ENCODE data around the gene PSKH1. TPM values are rescaled to one million over a fixed set of nuclear protein-coding genes. Genes with fewer than 3 reads are reported as not detected.
A peak's percentile ranks its signal among the peaks of the same experiment; 100 is the strongest.
"Not testable (repeated sequence)": the region's sequence is repeated elsewhere in the genome, so short reads cannot be mapped to it uniquely, and the experiment has no call there.

The PSKH1 gene
- total and polyA plus RNA-seq, 2 donors from 2014 or later, result 23.6 to 33.2 TPM

GRCh38 chr16:67935402-67936123, 42.5 kb downstream of the PSKH1 start:
- H3K36me3 ChIP-seq (ENCODE audit: control insufficient read depth in 2 of 3, insufficient read depth in 3 of 3, low read length in 3 of 3), result peaks cover 0 to 2% (median 0%) of the 10 kb centered on the region in 3 donors
- intact Hi-C loops (cut with DNase I), result no loop called here
- H3K4me3 ChIP-seq (ENCODE audit: low read length in 3 of 3), result peak overlapping the region; percentile 70 to 86 (median 84)
- H3K4me1 ChIP-seq (ENCODE audit: control insufficient read depth in 2 of 3, insufficient read depth in 2 of 3, low read depth in 1 of 3, low read length in 3 of 3), result peaks cover 0 to 25% (median 11%) of the 10 kb centered on the region in 3 donors
- FAIRE-seq (peak; percentile 82), DNase-seq (peak; percentile 97 to 99 (median 98))
- TF ChIP-seq, protein P1, sequence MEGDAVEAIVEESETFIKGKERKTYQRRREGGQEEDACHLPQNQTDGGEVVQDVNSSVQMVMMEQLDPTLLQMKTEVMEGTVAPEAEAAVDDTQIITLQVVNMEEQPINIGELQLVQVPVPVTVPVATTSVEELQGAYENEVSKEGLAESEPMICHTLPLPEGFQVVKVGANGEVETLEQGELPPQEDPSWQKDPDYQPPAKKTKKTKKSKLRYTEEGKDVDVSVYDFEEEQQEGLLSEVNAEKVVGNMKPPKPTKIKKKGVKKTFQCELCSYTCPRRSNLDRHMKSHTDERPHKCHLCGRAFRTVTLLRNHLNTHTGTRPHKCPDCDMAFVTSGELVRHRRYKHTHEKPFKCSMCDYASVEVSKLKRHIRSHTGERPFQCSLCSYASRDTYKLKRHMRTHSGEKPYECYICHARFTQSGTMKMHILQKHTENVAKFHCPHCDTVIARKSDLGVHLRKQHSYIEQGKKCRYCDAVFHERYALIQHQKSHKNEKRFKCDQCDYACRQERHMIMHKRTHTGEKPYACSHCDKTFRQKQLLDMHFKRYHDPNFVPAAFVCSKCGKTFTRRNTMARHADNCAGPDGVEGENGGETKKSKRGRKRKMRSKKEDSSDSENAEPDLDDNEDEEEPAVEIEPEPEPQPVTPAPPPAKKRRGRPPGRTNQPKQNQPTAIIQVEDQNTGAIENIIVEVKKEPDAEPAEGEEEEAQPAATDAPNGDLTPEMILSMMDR (IDR thresholded peaks at IDR 0.05; ENCODE audit: borderline replicate concordance, extremely low read depth, insufficient read depth), result no peak
- no peaks in the 10 kb centered on the region for H3K9me3 ChIP-seq (ENCODE audit: control insufficient read depth in 2 of 3, insufficient read depth in 1 of 3, low read length in 3 of 3)
- H3K27ac ChIP-seq (ENCODE audit: low read depth in 2 of 2, low read length in 2 of 2), result peak overlapping the region; percentile 90 to 92
- no peaks in the 10 kb centered on the region for H3K27me3 ChIP-seq (ENCODE audit: control insufficient read depth, insufficient read depth, low read length)
- peak overlapping the region; percentile 80 to 93 (median 84) for H3K9ac ChIP-seq (ENCODE audit: low read length in 3 of 3)

DNA sequence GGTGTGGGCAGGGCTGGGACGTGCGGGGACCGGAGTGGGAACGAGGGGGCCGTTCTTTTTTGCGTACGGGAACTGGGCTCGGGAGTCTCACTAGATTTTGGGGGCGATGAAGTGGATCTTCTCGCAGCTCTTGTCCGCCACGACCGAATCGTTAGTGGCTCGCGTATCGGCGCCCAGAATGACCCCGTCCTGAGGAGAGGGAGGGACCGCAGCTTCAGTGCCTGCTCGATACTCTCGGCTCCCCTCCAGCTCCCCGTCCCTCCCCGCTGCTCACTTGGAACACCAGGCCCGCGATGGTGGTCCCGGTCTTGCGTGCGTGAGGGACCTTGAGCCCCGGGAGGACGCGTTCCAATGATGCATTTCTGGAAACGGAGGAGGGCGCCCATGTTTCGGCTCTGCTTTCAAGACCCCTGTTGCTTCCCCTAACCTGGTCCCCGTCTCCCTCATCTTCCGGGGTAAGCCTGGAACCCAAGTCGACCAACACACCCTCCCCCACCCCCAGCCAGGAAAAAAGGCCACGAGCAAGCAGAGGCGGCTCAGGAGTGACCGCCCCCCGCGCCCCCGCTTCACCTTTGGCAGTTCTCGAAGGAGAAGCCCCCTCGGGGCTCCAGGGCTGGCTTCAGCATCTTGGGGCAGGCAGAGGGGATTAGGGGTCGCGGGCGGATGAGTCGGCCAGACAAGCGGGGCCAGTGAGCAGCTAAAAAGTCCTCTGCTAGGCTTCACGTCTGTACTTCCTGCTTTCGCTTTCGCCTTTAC, 43.2 kb downstream of the PSKH1 start, which contains the start of gene PSMB10:
Gene PSMB10, minus strand, starts transcription at position 727 of the 756 bp plus-strand sequence. Its CDS starts 101 bp downstream, at position 626.
- DNase-seq (peak in 4 of 5 donors; percentile 53 to 90 (median 78)), FAIRE-seq (no peak)
- H3K27me3 ChIP-seq (ENCODE audit: control insufficient read depth, insufficient read depth, low read length), result no peaks in the 10 kb centered on the region
- intact Hi-C loops (cut with DNase I), result no loop called here
- no peaks in the 10 kb centered on the region for H3K9me3 ChIP-seq (ENCODE audit: control insufficient read depth in 2 of 3, insufficient read depth in 1 of 3, low read length in 3 of 3)
- peak within 1 kb of the TSS; percentile 70 to 86 (median 84) for H3K4me3 ChIP-seq (ENCODE audit: low read length in 3 of 3)
- peaks cover 0 to 2% (median 0%) of the 10 kb centered on the region in 3 donors for H3K36me3 ChIP-seq (ENCODE audit: control insufficient read depth in 2 of 3, insufficient read depth in 3 of 3, low read length in 3 of 3)
- peak within 1 kb of the TSS; percentile 80 to 93 (median 84) for H3K9ac ChIP-seq (ENCODE audit: low read length in 3 of 3)
- peaks cover 0 to 25% (median 11%) of the 10 kb centered on the region in 3 donors for H3K4me1 ChIP-seq (ENCODE audit: control insufficient read depth in 2 of 3, insufficient read depth in 2 of 3, low read depth in 1 of 3, low read length in 3 of 3)
- H3K27ac ChIP-seq (ENCODE audit: low read depth in 2 of 2, low read length in 2 of 2), result peak within 1 kb of the TSS; percentile 90 to 92
- TF ChIP-seq, protein P1 (IDR thresholded peaks at IDR 0.05; ENCODE audit: borderline replicate concordance, extremely low read depth, insufficient read depth), result no peak

DNA sequence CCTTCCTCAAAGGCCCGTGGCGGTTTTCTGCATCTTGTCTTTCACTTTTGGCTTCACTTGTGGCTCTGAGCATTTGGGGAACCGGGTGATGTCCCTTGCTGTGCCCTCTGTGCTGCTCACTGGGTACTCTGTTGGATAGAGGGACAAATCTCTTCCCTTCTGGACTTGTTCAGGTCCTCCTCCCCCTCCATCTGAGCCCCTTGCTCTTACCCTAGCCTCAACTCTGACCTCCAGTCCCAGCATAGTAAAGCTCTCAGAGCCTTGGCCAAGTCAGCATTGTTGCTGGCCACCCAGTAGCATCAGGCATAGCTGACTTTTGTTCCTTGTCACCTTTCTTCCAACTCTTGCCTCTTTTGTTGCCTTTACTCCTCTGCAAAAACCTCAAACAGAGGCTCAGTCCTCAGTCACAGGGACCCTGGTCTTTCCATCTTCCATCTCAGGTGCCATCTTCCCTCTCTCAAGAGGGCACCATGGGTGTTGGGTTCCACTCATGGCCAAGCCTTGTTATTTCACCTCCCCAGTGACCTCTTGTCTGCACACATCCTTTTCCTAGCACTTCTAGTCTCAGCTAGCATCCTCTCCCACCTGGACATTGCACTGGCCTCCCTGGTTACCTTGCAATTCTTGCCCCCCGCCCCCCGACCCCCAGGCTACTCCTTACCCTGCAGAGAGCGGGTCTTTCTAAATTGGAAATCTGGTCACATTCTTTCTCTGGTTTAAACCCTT, 44.0 kb downstream of the PSKH1 start:
- TF ChIP-seq, protein P1 (IDR thresholded peaks at IDR 0.05; ENCODE audit: borderline replicate concordance, extremely low read depth, insufficient read depth), result no peak
- H3K9me3 ChIP-seq (ENCODE audit: control insufficient read depth in 2 of 3, insufficient read depth in 1 of 3, low read length in 3 of 3), result no peaks in the 10 kb centered on the region
- intact Hi-C loops (cut with DNase I), result no loop called here
- peak in 2 of 5 donors; percentile 61 to 78 for DNase-seq
- H3K36me3 ChIP-seq (ENCODE audit: control insufficient read depth in 2 of 3, insufficient read depth in 3 of 3, low read length in 3 of 3), result peaks cover 0 to 6% (median 2%) of the 10 kb centered on the region in 3 donors
- H3K4me3 ChIP-seq (ENCODE audit: low read length in 3 of 3), result peak overlapping the region; percentile 70 to 86 (median 84)
- FAIRE-seq, result no peak
- H3K4me1 ChIP-seq (ENCODE audit: control insufficient read depth in 2 of 3, insufficient read depth in 2 of 3, low read depth in 1 of 3, low read length in 3 of 3), result peaks cover 0 to 25% (median 11%) of the 10 kb centered on the region in 3 donors
- peak overlapping the region; percentile 90 to 92 for H3K27ac ChIP-seq (ENCODE audit: low read depth in 2 of 2, low read length in 2 of 2)
- peak overlapping the region; percentile 52 to 93 (median 59) for H3K9ac ChIP-seq (ENCODE audit: low read length in 3 of 3)
- H3K27me3 ChIP-seq (ENCODE audit: control insufficient read depth, insufficient read depth, low read length), result no peaks in the 10 kb centered on the region

- H3K4me3 ChIP-seq (ENCODE audit: low read length in 3 of 3); FAIRE-seq; intact Hi-C loops (cut with DNase I); H3K36me3 ChIP-seq (ENCODE audit: control insufficient read depth in 2 of 3, insufficient read depth in 3 of 3, low read length in 3 of 3); H3K9me3 ChIP-seq (ENCODE audit: control insufficient read depth in 2 of 3, insufficient read depth in 1 of 3, low read length in 3 of 3); H3K9ac ChIP-seq (ENCODE audit: low read length in 3 of 3); H3K27me3 ChIP-seq (ENCODE audit: control insufficient read depth, insufficient read depth, low read length); H3K27ac ChIP-seq (ENCODE audit: low read depth in 2 of 2, low read length in 2 of 2); DNase-seq: not testable (repeated sequence)
- H3K4me1 ChIP-seq (ENCODE audit: control insufficient read depth in 2 of 3, insufficient read depth in 2 of 3, low read depth in 1 of 3, low read length in 3 of 3), result peaks cover 0 to 25% (median 11%) of the 10 kb centered on the region in 3 donors
These were observed 44.7 kb downstream of the PSKH1 start for GRCh38 chr16:67937713-67938112.
